K562 (cell line): Measurements from ENCODE around the gene ZDHHC8. TPM values are rescaled to one million over a fixed set of nuclear protein-coding genes. Genes with fewer than 3 reads are reported as not detected.
A peak's percentile ranks its signal among the peaks of the same experiment; 100 is the strongest.

Experiments
- CHCHD3 ChIP-seq: fragments of 250-450 bp; sonication (Bioruptor Pico); IDR thresholded peaks from 2 replicates; pipeline ENCODE4 v2.1.2; 2022; ENCODE audit warnings: mild to moderate bottlenecking
- DIDO1 ChIP-seq: fragments of 450-650 bp; IDR thresholded peaks from 2 replicates; pipeline ENCODE4 v1.6.1; 2016; ENCODE audit warnings: low read depth, missing biosample characterization, missing genetic modification characterization
- ETV6 ChIP-seq, 3 experiments: fragments of 150-350 bp in 1 of 3; sonication (generic) in 1 of 3; formaldehyde crosslinking in 1 of 3; IDR thresholded peaks; 2 replicates each; pipeline versions ENCODE4 v1.6.1 to v1.8.0; 2014 to 2022; ENCODE audit warnings: borderline replicate concordance in 2 of 3, low read depth in 2 of 3, antibody characterized with exemption in 1 of 3, low read length in 1 of 3, mild to moderate bottlenecking in 1 of 3, missing genetic modification reagents in 1 of 3
- GABPA ChIP-seq: fragments of 200-800 bp; sonication (Bioruptor generic); conservative IDR thresholded peaks from 2 replicates; pipeline ENCODE4 v1.6.1; 2016; ENCODE audit warnings: low read depth, missing genetic modification characterization, missing compliant biosample characterization
- JUN ChIP-seq, 2 experiments: sonication (generic) in 1 of 2; formaldehyde crosslinking in 1 of 2; IDR thresholded peaks; 2 replicates each; pipeline versions ENCODE4 v1.6.1 to v1.8.0; 2012 to 2022; ENCODE audit warnings: borderline replicate concordance in 2 of 2, mild to moderate bottlenecking in 2 of 2, improper control_type of control experiment in 1 of 2, low read depth in 1 of 2, low read length in 1 of 2, missing genetic modification reagents in 1 of 2
- MTA2 ChIP-seq: fragments of 450-650 bp; IDR thresholded peaks from 2 replicates; pipeline ENCODE4 v1.6.1; 2016; ENCODE audit warnings: low read depth
- RBFOX2 ChIP-seq: fragments of 200-400 bp; formaldehyde crosslinking; IDR thresholded peaks from 2 replicates; pipeline ENCODE4 v1.6.1; 2017; ENCODE audit warnings: low read depth, mild to moderate bottlenecking, low read length, moderate library complexity
- RHOXF2B ChIP-seq: fragments of 250-450 bp; sonication (Bioruptor Pico); conservative IDR thresholded peaks from 2 replicates; pipeline ENCODE4 v1.5.1; 2021
- SMAD1 ChIP-seq: fragments of 150-350 bp; IDR thresholded peaks from 2 replicates; pipeline ENCODE4 v1.6.1; 2014; ENCODE audit warnings: low read length, low read depth; ENCODE audit not compliant: partially characterized antibody
- SMC3 ChIP-seq: conservative IDR thresholded peaks from 2 replicates; pipeline ENCODE4 v1.6.1; 2011; ENCODE audit warnings: low read depth, low read length, improper control_type of control experiment; ENCODE audit not compliant: insufficient read depth
- TAF1 ChIP-seq: IDR thresholded peaks from 2 replicates; pipeline ENCODE4 v1.6.1; 2011; ENCODE audit warnings: mild to moderate bottlenecking, low read length, moderate library complexity; ENCODE audit not compliant: insufficient read depth, control insufficient read depth, severe bottlenecking; ENCODE audit errors: extremely low read depth
- TFAM ChIP-seq: fragments of 250-450 bp; sonication (Bioruptor Pico); conservative IDR thresholded peaks from 2 replicates; pipeline ENCODE4 v1.5.0; 2021; ENCODE audit warnings: mild to moderate bottlenecking, moderate library complexity
- ZNF408 ChIP-seq: fragments of 250-450 bp; sonication (Bioruptor Pico); IDR thresholded peaks from 2 replicates; pipeline ENCODE4 v1.4.0; 2020; ENCODE audit warnings: low read depth, mild to moderate bottlenecking, moderate library complexity
- polyA plus RNA-seq, 8 experiments: library from polyadenylated mRNA; depleted of rRNA in 4 of 8; stranded (reverse) in 5 of 8; unstranded in 3 of 8; fragments of >200 nt; fragmentation: Nextera tagmentation in 2 of 8; fragmentation: Illumina TruSeq in 1 of 8; extraction: Ambion mirVana in 2 of 8; extraction: Trizol in 1 of 8; gene quantifications; 2 replicates each; pipeline versions ENCODE4 v1.2.1 to v1.2.3, GENCODE V29; 2011 to 2014; ENCODE audit warnings: inconsistent platforms in 1 of 8, missing spikeins in 1 of 8
- total RNA-seq, 7 experiments: library from RNA; depleted of rRNA in 6 of 7; stranded (reverse); fragments of >200 nt in 6 of 7; fragmentation: Illumina TruSeq in 2 of 7; extraction: Trizol in 2 of 7; gene quantifications; 2 replicates each; pipeline versions ENCODE4 v1.2.1 to v1.2.3, GENCODE V29; 2011 to 2021; ENCODE audit warnings: low replicate concordance in 1 of 7
- TF ChIP-seq, protein P1 (sequence below): fragments of 450-650 bp; IDR thresholded peaks from one replicate; pipeline ENCODE4 v1.6.1; 2018; ENCODE audit warnings: mild to moderate bottlenecking, moderate library complexity; ENCODE audit not compliant: partially characterized antibody
- TF ChIP-seq, protein P2 (sequence below): sonication (generic); formaldehyde crosslinking; IDR thresholded peaks from 2 replicates; pipeline ENCODE4 v1.8.0; 2022; ENCODE audit warnings: mild to moderate bottlenecking, missing genetic modification reagents
- TF ChIP-seq, protein P3 (sequence below): sonication (generic); formaldehyde crosslinking; IDR thresholded peaks from 2 replicates; pipeline ENCODE4 v1.8.0; 2023; ENCODE audit warnings: mild to moderate bottlenecking, missing genetic modification reagents
- TF ChIP-seq, protein P4 (sequence below): IDR thresholded peaks from 2 replicates; pipeline ENCODE4 v1.6.1; 2016; ENCODE audit warnings: missing genetic modification characterization, missing compliant biosample characterization
- TF ChIP-seq, protein P5 (sequence below): fragments of 250-450 bp; sonication (Bioruptor Pico); IDR thresholded peaks from 2 replicates; pipeline ENCODE4 v1.8.0; 2022; ENCODE audit warnings: moderate library complexity, mild to moderate bottlenecking, inconsistent platforms
- TF ChIP-seq, protein P6 (sequence below): fragments of 450-650 bp; IDR thresholded peaks from 2 replicates; pipeline ENCODE4 v1.6.1; 2016; ENCODE audit warnings: low read depth, mild to moderate bottlenecking, moderate library complexity

Gene ZDHHC8
- total and polyA plus RNA-seq, 9 of the 15 experiments (the other 6 are each of a cell fraction or from before 2014, with no cell fraction given), result 0.04 to 109 (median 16.4) TPM

DNA sequence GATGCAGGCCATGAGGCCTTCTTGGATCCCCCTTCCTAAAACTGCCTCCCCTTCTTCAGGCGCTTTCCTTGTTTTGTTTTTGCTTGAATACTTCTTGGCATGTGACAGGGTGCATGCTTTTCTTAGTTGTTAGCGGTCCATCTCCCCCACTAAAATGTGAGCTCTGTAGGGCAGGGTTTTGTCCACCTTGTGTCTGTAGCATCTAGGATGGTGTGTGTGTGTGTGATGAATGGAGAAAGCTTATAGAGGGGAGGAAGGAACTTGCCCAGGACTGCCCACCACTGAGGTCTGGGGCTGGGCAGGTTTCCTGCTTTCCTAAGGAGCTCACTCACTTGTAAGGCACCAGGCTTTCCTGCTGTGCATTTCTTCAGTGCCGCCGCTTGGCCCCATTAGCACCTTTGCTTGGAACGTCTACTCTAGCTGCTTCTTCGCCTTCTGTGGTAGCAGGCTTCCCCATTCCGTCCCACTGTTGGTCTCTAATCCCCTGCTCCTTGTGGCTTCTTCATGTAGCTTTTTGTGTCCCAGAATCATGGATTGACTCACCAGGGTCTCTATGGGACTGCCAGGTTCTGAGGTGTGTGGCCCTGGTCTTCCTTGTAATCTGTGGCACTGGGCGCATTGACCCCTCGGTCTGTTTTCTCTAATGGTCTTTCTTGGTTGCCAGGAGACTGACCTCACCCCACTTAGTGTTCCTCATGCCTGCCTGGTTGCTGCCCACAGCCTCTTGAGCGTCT is 48.3 kb upstream of the ZDHHC8 start (continued):
- TF ChIP-seq JUN (IDR thresholded peaks at IDR 0.05; ENCODE audit: borderline replicate concordance, low read depth, low read length), result no peak
- TF ChIP-seq JUN (CRISPR knock-in tag; IDR thresholded peaks at IDR 0.05; ENCODE audit: borderline replicate concordance), result no peak
- TF ChIP-seq, protein P1, sequence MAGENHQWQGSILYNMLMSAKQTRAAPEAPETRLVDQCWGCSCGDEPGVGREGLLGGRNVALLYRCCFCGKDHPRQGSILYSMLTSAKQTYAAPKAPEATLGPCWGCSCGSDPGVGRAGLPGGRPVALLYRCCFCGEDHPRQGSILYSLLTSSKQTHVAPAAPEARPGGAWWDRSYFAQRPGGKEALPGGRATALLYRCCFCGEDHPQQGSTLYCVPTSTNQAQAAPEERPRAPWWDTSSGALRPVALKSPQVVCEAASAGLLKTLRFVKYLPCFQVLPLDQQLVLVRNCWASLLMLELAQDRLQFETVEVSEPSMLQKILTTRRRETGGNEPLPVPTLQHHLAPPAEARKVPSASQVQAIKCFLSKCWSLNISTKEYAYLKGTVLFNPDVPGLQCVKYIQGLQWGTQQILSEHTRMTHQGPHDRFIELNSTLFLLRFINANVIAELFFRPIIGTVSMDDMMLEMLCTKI, result no peak
- no peak for TF ChIP-seq DIDO1
- TF ChIP-seq, protein P2, sequence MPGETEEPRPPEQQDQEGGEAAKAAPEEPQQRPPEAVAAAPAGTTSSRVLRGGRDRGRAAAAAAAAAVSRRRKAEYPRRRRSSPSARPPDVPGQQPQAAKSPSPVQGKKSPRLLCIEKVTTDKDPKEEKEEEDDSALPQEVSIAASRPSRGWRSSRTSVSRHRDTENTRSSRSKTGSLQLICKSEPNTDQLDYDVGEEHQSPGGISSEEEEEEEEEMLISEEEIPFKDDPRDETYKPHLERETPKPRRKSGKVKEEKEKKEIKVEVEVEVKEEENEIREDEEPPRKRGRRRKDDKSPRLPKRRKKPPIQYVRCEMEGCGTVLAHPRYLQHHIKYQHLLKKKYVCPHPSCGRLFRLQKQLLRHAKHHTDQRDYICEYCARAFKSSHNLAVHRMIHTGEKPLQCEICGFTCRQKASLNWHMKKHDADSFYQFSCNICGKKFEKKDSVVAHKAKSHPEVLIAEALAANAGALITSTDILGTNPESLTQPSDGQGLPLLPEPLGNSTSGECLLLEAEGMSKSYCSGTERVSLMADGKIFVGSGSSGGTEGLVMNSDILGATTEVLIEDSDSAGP (CRISPR knock-in tag), result no peak
- TF ChIP-seq SMC3, result no peak
- TF ChIP-seq CHCHD3 (CRISPR knock-in tag), result no peak
- TF ChIP-seq, protein P3, sequence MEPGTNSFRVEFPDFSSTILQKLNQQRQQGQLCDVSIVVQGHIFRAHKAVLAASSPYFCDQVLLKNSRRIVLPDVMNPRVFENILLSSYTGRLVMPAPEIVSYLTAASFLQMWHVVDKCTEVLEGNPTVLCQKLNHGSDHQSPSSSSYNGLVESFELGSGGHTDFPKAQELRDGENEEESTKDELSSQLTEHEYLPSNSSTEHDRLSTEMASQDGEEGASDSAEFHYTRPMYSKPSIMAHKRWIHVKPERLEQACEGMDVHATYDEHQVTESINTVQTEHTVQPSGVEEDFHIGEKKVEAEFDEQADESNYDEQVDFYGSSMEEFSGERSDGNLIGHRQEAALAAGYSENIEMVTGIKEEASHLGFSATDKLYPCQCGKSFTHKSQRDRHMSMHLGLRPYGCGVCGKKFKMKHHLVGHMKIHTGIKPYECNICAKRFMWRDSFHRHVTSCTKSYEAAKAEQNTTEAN (CRISPR knock-in tag), result no peak
- no peak for TF ChIP-seq TAF1
- TF ChIP-seq RHOXF2B (CRISPR knock-in tag), result no peak
- no peak for TF ChIP-seq TFAM
- TF ChIP-seq SMAD1, result peak; percentile 40
- TF ChIP-seq RBFOX2, result no peak
- no peak for TF ChIP-seq MTA2
- TF ChIP-seq, protein P4, sequence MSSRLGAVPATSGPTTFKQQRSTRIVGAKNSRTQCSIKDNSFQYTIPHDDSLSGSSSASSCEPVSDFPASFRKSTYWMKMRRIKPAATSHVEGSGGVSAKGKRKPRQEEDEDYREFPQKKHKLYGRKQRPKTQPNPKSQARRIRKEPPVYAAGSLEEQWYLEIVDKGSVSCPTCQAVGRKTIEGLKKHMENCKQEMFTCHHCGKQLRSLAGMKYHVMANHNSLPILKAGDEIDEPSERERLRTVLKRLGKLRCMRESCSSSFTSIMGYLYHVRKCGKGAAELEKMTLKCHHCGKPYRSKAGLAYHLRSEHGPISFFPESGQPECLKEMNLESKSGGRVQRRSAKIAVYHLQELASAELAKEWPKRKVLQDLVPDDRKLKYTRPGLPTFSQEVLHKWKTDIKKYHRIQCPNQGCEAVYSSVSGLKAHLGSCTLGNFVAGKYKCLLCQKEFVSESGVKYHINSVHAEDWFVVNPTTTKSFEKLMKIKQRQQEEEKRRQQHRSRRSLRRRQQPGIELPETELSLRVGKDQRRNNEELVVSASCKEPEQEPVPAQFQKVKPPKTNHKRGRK (tag), result no peak
- TF ChIP-seq, protein P5, sequence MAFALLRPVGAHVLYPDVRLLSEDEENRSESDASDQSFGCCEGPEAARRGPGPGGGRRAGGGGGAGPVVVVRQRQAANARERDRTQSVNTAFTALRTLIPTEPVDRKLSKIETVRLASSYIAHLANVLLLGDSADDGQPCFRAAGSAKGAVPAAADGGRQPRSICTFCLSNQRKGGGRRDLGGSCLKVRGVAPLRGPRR (CRISPR knock-in tag), result peak; percentile 12; the same call in 1 of the 2 replicates
- TF ChIP-seq, protein P6, sequence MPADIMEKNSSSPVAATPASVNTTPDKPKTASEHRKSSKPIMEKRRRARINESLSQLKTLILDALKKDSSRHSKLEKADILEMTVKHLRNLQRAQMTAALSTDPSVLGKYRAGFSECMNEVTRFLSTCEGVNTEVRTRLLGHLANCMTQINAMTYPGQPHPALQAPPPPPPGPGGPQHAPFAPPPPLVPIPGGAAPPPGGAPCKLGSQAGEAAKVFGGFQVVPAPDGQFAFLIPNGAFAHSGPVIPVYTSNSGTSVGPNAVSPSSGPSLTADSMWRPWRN, result no peak
- TF ChIP-seq ZNF408, result no peak
- no peak for TF ChIP-seq ETV6 (IDR thresholded peaks at IDR 0.05; ENCODE audit: borderline replicate concordance in 1 of 2, low read depth in 2 of 2, low read length in 1 of 2)
- no peak for TF ChIP-seq ETV6 (CRISPR knock-in tag; IDR thresholded peaks at IDR 0.05; ENCODE audit: borderline replicate concordance)
- TF ChIP-seq GABPA (tag), result no peak
